Hepatocyte (in vitro differentiated cells): Measurements from ENCODE around the gene ZNF280D.

Source experiments
- CTCF ChIP-seq: fragments of 200-600 bp; sonication (generic); IDR thresholded peaks from 2 replicates; pipeline ENCODE4 v1.5.1; 2016; ENCODE audit warnings: antibody characterized with exemption, mild to moderate bottlenecking; ENCODE audit not compliant: poor library complexity
- EZH2 ChIP-seq: fragments of 200-600 bp; sonication (generic); IDR thresholded peaks from 2 replicates; pipeline ENCODE4 v1.6.1; 2016; ENCODE audit warnings: antibody characterized with exemption, mild to moderate bottlenecking, borderline replicate concordance

DNA sequence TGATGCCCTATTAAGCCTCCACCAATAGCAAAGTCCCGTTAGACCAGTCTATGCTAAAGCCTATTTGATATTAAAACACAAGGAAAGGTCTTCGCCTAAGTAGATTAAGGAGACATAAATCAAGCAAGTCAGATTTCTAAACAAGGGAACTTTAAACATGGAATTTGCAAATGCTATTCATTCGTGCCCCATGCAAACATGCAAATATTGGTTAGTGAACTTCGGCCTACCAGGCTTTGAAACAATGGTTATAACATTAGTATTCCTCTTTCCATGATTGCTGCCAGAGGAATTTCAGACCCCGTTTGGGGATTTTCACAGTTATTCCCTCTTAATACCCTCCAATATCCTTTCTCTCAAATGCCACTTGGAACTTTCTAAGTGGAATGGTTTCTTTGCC, 36.9 kb upstream of the ZNF280D start:
- TF ChIP-seq CTCF (no peak), EZH2 (no peak)
